Measurements from ENCODE around the gene KHDRBS1. TPM values are rescaled to one million over a fixed set of nuclear protein-coding genes. Genes with fewer than 3 reads are reported as not detected.

Gene KHDRBS1
- total and polyA plus RNA-seq, 2 of the 13 experiments (the other 11 are each of a cell fraction or from before 2014, with no cell fraction given), result 25.1 to 39.0 TPM

DNA sequence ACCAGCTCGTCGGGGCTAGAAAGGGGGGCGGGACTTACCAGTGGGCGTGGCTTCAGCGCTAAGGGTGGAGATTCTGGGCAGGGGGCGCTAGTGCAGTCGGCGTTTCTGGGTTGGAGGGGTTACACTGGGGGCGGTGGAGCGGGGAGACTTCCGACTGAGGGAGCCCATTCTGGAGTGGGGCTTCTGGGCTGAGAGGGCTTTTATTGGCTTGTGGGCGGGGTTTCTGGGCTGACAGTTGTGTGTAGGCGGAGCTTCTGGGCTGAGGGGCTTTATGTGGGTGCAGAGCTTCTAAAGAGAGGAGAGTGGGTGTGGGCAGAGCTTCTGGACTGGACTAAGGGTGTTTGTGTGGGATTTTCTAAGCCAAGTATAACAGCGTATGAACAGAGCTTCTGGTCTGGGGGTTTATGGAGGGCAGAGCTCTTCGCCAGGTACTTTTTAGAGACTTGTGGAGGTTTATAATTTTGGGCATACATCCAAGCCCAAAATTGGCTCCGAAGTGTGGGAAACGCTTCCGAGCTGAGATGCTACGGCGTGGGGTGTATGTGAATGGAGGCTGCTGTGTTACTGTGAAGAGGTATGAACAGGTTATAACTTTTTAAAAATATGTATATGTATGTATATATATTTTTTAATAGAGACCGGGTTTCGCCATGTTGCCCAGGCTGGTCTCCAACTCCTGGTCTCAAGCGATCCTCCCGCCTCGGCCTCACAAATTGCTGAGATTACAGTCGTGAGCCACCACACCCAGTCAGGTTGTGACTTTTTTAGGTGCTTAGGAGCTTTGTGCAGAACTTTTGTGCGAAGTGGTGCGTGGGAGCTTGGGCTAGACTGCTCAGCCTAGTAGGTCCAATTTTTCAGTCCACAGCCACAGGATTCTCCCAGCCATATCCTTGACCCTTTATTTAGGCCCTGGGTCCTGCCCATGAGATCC, 59.9 kb downstream of the KHDRBS1 start:
- H3K9ac ChIP-seq (ENCODE audit: insufficient read depth, low read depth, low read length), result peak overlapping the region; percentile 57; the same call in 1 of the 2 replicates
- H3K9me3 ChIP-seq (ENCODE audit: low read length), result no peaks in the 10 kb centered on the region
- DNase-seq (ENCODE audit: low spot score) (peak; percentile 83), ATAC-seq (peak; percentile 52), FAIRE-seq (no peak)
- H3K4me2 ChIP-seq (ENCODE audit: low read depth, low read length), result peak overlapping the region; percentile 68
- TSS peak; percentile 62 for BruUV-seq (replicated peaks)
- in situ Hi-C loops (cut with HindIII; ENCODE audit: extremely low pct_ligation_motif_present, low pct_unique_long_range_greater_than_20kb), result no loop called here
- CTCF ChIA-PET (ENCODE audit: low intra/inter-chr PET ratio, low total read pairs), result no interaction called here
- H2AFZ ChIP-seq (ENCODE audit: low read length), result no peak overlapping the region
- no peaks in the 10 kb centered on the region; a peak in 1 of 5 replicates for H3K27me3 ChIP-seq (ENCODE audit: control insufficient read depth in 1 of 2, insufficient read depth in 2 of 2, low read length in 2 of 2)
- H4K20me1 ChIP-seq (ENCODE audit: insufficient read depth, low read length), result no peaks in the 10 kb centered on the region
- H3K4me3 ChIP-seq (replicated peaks in 1 of 3; ENCODE audit: insufficient read depth in 1 of 3, low read depth in 2 of 3, low read length in 3 of 3), result peak overlapping the region; percentile 81 to 91 (median 81)
- 50% methylated on average over 28 of the region's 28 CpGs for WGBS (ENCODE audit: low lambda C conversion rate)
- intact Hi-C loops (cut with micrococcal nuclease; ENCODE audit: unreplicated experiment), result loop anchor here (1.0 to 5.0 kb wide), 2 partner anchors 34 to 105 kb away; partner anchors contain the start of gene KPNA6
- peak overlapping the region; percentile 61 for H3K27ac ChIP-seq (ENCODE audit: extremely low read length, insufficient read depth, low read length)
- peaks cover 40% of the 10 kb centered on the region for H3K4me1 ChIP-seq (ENCODE audit: insufficient read depth, low read length)
- peaks cover 11 to 20% of the 10 kb centered on the region in 2 experiments; a peak in 4 of 5 replicates for H3K36me3 ChIP-seq (replicated peaks in 1 of 2; ENCODE audit: control insufficient read depth in 1 of 2, insufficient read depth in 2 of 2, low read length in 2 of 2)
- POLR2A ChIA-PET, result interaction anchor here (0.6 to 3.1 kb wide), 19 partner anchors 10 to 525 kb away, joined by 3 to 37 read pairs (median 4); partner anchors contain the start of genes BSDC1, CCDC28B, KHDRBS1 and KPNA6
- peaks cover 4% of the 10 kb centered on the region for H3K79me2 ChIP-seq (ENCODE audit: insufficient read depth, low read length)
- TF ChIP-seq ZNF10 (CRISPR knock-in tag; IDR thresholded peaks at IDR 0.05; ENCODE audit: borderline replicate concordance, low read depth) (no peak), TRIM24 (CRISPR knock-in tag; IDR thresholded peaks at IDR 0.05) (no peak), MEF2D (CRISPR knock-in tag; IDR thresholded peaks at IDR 0.05) (peak; percentile 9; the same call in 1 of the 2 replicates), SETDB1 (CRISPR knock-in tag; IDR thresholded peaks at IDR 0.05; ENCODE audit: borderline replicate concordance) (0 out of 2 replicates have a peak, but pooled peaks have one; percentile 35)
- TF ChIP-seq, protein P1, sequence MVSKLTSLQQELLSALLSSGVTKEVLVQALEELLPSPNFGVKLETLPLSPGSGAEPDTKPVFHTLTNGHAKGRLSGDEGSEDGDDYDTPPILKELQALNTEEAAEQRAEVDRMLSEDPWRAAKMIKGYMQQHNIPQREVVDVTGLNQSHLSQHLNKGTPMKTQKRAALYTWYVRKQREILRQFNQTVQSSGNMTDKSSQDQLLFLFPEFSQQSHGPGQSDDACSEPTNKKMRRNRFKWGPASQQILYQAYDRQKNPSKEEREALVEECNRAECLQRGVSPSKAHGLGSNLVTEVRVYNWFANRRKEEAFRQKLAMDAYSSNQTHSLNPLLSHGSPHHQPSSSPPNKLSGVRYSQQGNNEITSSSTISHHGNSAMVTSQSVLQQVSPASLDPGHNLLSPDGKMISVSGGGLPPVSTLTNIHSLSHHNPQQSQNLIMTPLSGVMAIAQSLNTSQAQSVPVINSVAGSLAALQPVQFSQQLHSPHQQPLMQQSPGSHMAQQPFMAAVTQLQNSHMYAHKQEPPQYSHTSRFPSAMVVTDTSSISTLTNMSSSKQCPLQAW (CRISPR knock-in tag; IDR thresholded peaks at IDR 0.05), result peak; percentile 16; the same call in 1 of the 2 replicates
- TF ChIP-seq, protein P2, sequence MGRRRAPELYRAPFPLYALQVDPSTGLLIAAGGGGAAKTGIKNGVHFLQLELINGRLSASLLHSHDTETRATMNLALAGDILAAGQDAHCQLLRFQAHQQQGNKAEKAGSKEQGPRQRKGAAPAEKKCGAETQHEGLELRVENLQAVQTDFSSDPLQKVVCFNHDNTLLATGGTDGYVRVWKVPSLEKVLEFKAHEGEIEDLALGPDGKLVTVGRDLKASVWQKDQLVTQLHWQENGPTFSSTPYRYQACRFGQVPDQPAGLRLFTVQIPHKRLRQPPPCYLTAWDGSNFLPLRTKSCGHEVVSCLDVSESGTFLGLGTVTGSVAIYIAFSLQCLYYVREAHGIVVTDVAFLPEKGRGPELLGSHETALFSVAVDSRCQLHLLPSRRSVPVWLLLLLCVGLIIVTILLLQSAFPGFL (CRISPR knock-in tag; IDR thresholded peaks at IDR 0.05), result no peak
- TF ChIP-seq, protein P3, sequence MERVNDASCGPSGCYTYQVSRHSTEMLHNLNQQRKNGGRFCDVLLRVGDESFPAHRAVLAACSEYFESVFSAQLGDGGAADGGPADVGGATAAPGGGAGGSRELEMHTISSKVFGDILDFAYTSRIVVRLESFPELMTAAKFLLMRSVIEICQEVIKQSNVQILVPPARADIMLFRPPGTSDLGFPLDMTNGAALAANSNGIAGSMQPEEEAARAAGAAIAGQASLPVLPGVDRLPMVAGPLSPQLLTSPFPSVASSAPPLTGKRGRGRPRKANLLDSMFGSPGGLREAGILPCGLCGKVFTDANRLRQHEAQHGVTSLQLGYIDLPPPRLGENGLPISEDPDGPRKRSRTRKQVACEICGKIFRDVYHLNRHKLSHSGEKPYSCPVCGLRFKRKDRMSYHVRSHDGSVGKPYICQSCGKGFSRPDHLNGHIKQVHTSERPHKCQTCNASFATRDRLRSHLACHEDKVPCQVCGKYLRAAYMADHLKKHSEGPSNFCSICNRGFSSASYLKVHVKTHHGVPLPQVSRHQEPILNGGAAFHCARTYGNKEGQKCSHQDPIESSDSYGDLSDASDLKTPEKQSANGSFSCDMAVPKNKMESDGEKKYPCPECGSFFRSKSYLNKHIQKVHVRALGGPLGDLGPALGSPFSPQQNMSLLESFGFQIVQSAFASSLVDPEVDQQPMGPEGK (CRISPR knock-in tag; IDR thresholded peaks at IDR 0.05), result 0 out of 2 replicates have a peak, but pooled peaks have one; percentile 65
- TF ChIP-seq, protein P4, sequence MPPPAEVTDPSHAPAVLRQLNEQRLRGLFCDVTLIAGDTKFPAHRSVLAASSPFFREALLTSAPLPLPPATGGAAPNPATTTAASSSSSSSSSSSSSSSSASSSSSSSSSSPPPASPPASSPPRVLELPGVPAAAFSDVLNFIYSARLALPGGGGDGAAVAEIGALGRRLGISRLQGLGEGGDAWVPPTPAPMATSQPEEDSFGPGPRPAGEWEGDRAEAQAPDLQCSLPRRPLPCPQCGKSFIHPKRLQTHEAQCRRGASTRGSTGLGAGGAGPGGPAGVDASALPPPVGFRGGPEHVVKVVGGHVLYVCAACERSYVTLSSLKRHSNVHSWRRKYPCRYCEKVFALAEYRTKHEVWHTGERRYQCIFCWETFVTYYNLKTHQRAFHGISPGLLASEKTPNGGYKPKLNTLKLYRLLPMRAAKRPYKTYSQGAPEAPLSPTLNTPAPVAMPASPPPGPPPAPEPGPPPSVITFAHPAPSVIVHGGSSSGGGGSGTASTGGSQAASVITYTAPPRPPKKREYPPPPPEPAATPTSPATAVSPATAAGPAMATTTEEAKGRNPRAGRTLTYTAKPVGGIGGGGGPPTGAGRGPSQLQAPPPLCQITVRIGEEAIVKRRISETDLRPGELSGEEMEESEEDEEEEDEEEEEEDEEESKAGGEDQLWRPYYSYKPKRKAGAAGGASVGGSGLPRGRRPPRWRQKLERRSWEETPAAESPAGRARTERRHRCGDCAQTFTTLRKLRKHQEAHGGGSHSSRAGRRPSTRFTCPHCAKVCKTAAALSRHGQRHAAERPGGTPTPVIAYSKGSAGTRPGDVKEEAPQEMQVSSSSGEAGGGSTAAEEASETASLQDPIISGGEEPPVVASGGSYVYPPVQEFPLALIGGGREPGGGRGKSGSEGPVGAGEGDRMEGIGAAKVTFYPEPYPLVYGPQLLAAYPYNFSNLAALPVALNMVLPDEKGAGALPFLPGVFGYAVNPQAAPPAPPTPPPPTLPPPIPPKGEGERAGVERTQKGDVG (CRISPR knock-in tag; IDR thresholded peaks at IDR 0.05; ENCODE audit: borderline replicate concordance), result no peak
